Activated CD4-positive, alpha-beta T cell treated with anti-CD3 and anti-CD28 coated beads, Interleukin-2, amount 10 ng/mL, durations not matched to agents 7 days and 5 days (primary cell): ENCODE measurements around the gene KLHL21. TPM values are rescaled to one million over a fixed set of nuclear protein-coding genes. Genes with fewer than 3 reads are reported as not detected.

Source experiments
- CTCF ChIA-PET: fragments of 350-600 bp; sonication (Branson Sonifier 250); formaldehyde crosslinking; loops from one replicate; lab custom pipeline; 2021; ENCODE audit warnings: antibody characterized with exemption; lab: Charles Lee
- POLR2A ChIA-PET: fragments of 350-600 bp; sonication (Branson Sonifier 250); formaldehyde crosslinking; loops from one replicate; lab custom pipeline; 2021; ENCODE audit warnings: antibody characterized with exemption; lab: Charles Lee
- DNase-seq: peaks from one replicate; pipeline ENCODE4 v3.0.0-alpha.2; 2020
- H3K27ac Mint-ChIP-seq: one replicate; pipeline ENCODE4 v1.8.0; 2021; ENCODE audit warnings: mild to moderate bottlenecking, moderate library complexity, mixed read lengths
- H3K27me3 Mint-ChIP-seq: one replicate; pipeline ENCODE4 v1.8.0; 2021; ENCODE audit warnings: mixed read lengths
- H3K36me3 Mint-ChIP-seq: one replicate; pipeline ENCODE4 v1.8.0; 2021; ENCODE audit warnings: low read depth, mixed read lengths
- H3K4me1 Mint-ChIP-seq: one replicate; pipeline ENCODE4 v1.8.0; 2021; ENCODE audit warnings: mixed read lengths
- H3K4me3 Mint-ChIP-seq: one replicate; pipeline ENCODE4 v1.8.0; 2021; ENCODE audit warnings: mild to moderate bottlenecking, moderate library complexity, mixed read lengths
- H3K9me3 Mint-ChIP-seq: one replicate; pipeline ENCODE4 v1.8.0; 2021; ENCODE audit warnings: mixed read lengths
- total RNA-seq, 2 experiments: library from RNA; stranded (reverse); gene quantifications; one replicate each; pipeline ENCODE4 v1.2.3, GENCODE V29; 2021

KLHL21 gene
- total RNA-seq, 2 experiments from 2014 or later: 17.3 to 20.0 TPM

- DNase-seq: no peak
- ChIA-PET POLR2A (no interaction called here), CTCF (interaction anchor here (0.5 to 1.7 kb wide), 3 partner anchors 21 to 145 kb away, joined by 3 to 6 read pairs (median 3); partner anchors contain the start of gene NOL9)
- Mint-ChIP-seq H3K27ac (no peak overlapping the region), H3K36me3 (peaks cover 24% of the 10 kb centered on the region), H3K4me3 (no peak overlapping the region), H3K4me1 (peaks cover 25% of the 10 kb centered on the region), H3K27me3 (no peaks in the 10 kb centered on the region), H3K9me3 (no peaks in the 10 kb centered on the region)
Observed at GRCh38 chr1:6622396-6623152, 19.9 kb upstream of the KLHL21 start.

- ChIA-PET POLR2A (no interaction called here), CTCF (interaction anchor here (1.0 to 1.7 kb wide), 2 partner anchors 20 to 67 kb away, joined by 3 to 6 read pairs; partner anchors contain the start of gene NOL9)
- Mint-ChIP-seq H3K27me3 (no peaks in the 10 kb centered on the region), H3K4me1 (peaks cover 18% of the 10 kb centered on the region), H3K4me3 (no peak overlapping the region), H3K27ac (no peak overlapping the region), H3K9me3 (no peaks in the 10 kb centered on the region), H3K36me3 (peaks cover 24% of the 10 kb centered on the region)
- no peak for DNase-seq
Observed at GRCh38 chr1:6621429-6622391, 19.0 kb upstream of the KLHL21 start.

- Mint-ChIP-seq H3K4me3 (no peak overlapping the region), H3K27me3 (peaks cover 2% of the 10 kb centered on the region), H3K27ac (no peak overlapping the region), H3K9me3 (no peaks in the 10 kb centered on the region), H3K4me1 (peaks cover 11% of the 10 kb centered on the region), H3K36me3 (peaks cover 24% of the 10 kb centered on the region)
- ChIA-PET CTCF (interaction anchor here (0.7 to 1.4 kb wide), 2 partner anchors 17 to 1225 kb away, joined by 3 to 4 read pairs; no protein-coding TSS in a partner anchor), POLR2A (no interaction called here)
- no peak for DNase-seq
Observed at GRCh38 chr1:6619045-6619444, 16.4 kb upstream of the KLHL21 start.

GRCh38 chr1:6614929-6615785 is 12.5 kb upstream of the KLHL21 start:
- POLR2A ChIA-PET: interaction anchor here (0.6 kb wide), 1 partner anchor 9 kb away, joined by 4 read pairs; no protein-coding TSS in a partner anchor
- peaks cover 22% of the 10 kb centered on the region for H3K4me1 Mint-ChIP-seq
- peaks cover 13% of the 10 kb centered on the region for H3K36me3 Mint-ChIP-seq
- peaks cover 7% of the 10 kb centered on the region for H3K27me3 Mint-ChIP-seq
- no peaks in the 10 kb centered on the region for H3K9me3 Mint-ChIP-seq
- H3K27ac Mint-ChIP-seq: peak overlapping the region; percentile 77
- H3K4me3 Mint-ChIP-seq: peak overlapping the region; percentile 73
- CTCF ChIA-PET: interaction anchor here (0.9 to 1.0 kb wide), 2 partner anchors 8 to 10 kb away, joined by 3 read pairs; no protein-coding TSS in a partner anchor
- DNase-seq: peak; percentile 13

- Mint-ChIP-seq H3K4me1 (peaks cover 26% of the 10 kb centered on the region), H3K27ac (peak overlapping the region; percentile 73)
- POLR2A ChIA-PET: no interaction called here
Observed at GRCh38 chr1:6614019-6614928, 11.6 kb upstream of the KLHL21 start.

GRCh38 chr1:6613361-6614018 is 10.8 kb upstream of the KLHL21 start, which contains the start of gene PHF13:
Gene PHF13, plus strand, starts transcription at chr1:6613731. Its CDS starts 336 bp downstream, at chr1:6614067.
- peaks cover 7% of the 10 kb centered on the region for H3K27me3 Mint-ChIP-seq
- DNase-seq: peak; percentile 99
- no peaks in the 10 kb centered on the region for H3K9me3 Mint-ChIP-seq
- H3K4me1 Mint-ChIP-seq: peaks cover 26% of the 10 kb centered on the region
- CTCF ChIA-PET: interaction anchor here (0.6 to 2.2 kb wide), 2 partner anchors 11 kb away, joined by 3 to 10 read pairs; partner anchors contain the start of genes KLHL21 and THAP3
- peak within 1 kb of the TSS; percentile 92 for H3K4me3 Mint-ChIP-seq
- POLR2A ChIA-PET: interaction anchor here (0.6 kb wide), 1 partner anchor 147 kb away, joined by 3 read pairs; no protein-coding TSS in a partner anchor
- H3K36me3 Mint-ChIP-seq: peaks cover 9% of the 10 kb centered on the region
- peak within 1 kb of the TSS; percentile 90 for H3K27ac Mint-ChIP-seq

More at GRCh38 chr1:6614019-6614928, 11.6 kb upstream of the KLHL21 start:
- Mint-ChIP-seq H3K4me3 (peak overlapping the region; percentile 81), H3K9me3 (no peaks in the 10 kb centered on the region), H3K36me3 (peaks cover 9% of the 10 kb centered on the region), H3K27me3 (peaks cover 7% of the 10 kb centered on the region)
- CTCF ChIA-PET: interaction anchor here (0.6 kb wide), 1 partner anchor 11 kb away, joined by 3 read pairs; the partner anchor contains the start of gene THAP3
- peak; percentile 57 for DNase-seq

- Mint-ChIP-seq H3K36me3 (peaks cover 8% of the 10 kb centered on the region), H3K27ac (peak overlapping the region; percentile 90), H3K4me1 (peaks cover 26% of the 10 kb centered on the region), H3K4me3 (peak overlapping the region; percentile 92), H3K9me3 (no peaks in the 10 kb centered on the region), H3K27me3 (peaks cover 7% of the 10 kb centered on the region)
- no peak for DNase-seq
- ChIA-PET POLR2A (interaction anchor here (0.6 kb wide), 1 partner anchor 146 kb away, joined by 3 read pairs; no protein-coding TSS in a partner anchor), CTCF (interaction anchor here (0.7 to 2.2 kb wide), 2 partner anchors 9 to 10 kb away, joined by 3 to 10 read pairs; partner anchors contain the start of gene KLHL21)
Observed at GRCh38 chr1:6612641-6613360, 10.1 kb upstream of the KLHL21 start.

- peak; percentile 28 for DNase-seq
- CTCF ChIA-PET: interaction anchor here (1.0 to 2.8 kb wide), 4 partner anchors 8 to 50 kb away, joined by 3 to 10 read pairs (median 6); partner anchors contain the start of genes NOL9 and TAS1R1
- peaks cover 26% of the 10 kb centered on the region for H3K4me1 Mint-ChIP-seq
- POLR2A ChIA-PET: interaction anchor here (0.6 kb wide), 1 partner anchor 394 kb away, joined by 3 read pairs; no protein-coding TSS in a partner anchor
- H3K27me3 Mint-ChIP-seq: no peaks in the 10 kb centered on the region
- H3K9me3 Mint-ChIP-seq: no peaks in the 10 kb centered on the region
- H3K27ac Mint-ChIP-seq: peak overlapping the region; percentile 98
- H3K36me3 Mint-ChIP-seq: peaks cover 11% of the 10 kb centered on the region
- peak overlapping the region; percentile 77 for H3K4me3 Mint-ChIP-seq
Observed at GRCh38 chr1:6603915-6604558, 1.4 kb upstream of the KLHL21 start.

- CTCF ChIA-PET: interaction anchor here (1.1 to 3.5 kb wide), 5 partner anchors 9 to 50 kb away, joined by 4 to 13 read pairs (median 9); partner anchors contain the start of genes NOL9 and TAS1R1
- peaks cover 30% of the 10 kb centered on the region for H3K4me1 Mint-ChIP-seq
- POLR2A ChIA-PET: interaction anchor here (0.6 to 0.7 kb wide), 2 partner anchors 20 to 394 kb away, joined by 3 read pairs; no protein-coding TSS in a partner anchor
- DNase-seq: peak; percentile 67
- H3K27me3 Mint-ChIP-seq: no peaks in the 10 kb centered on the region
- peak overlapping the region; percentile 77 for H3K4me3 Mint-ChIP-seq
- peaks cover 11% of the 10 kb centered on the region for H3K36me3 Mint-ChIP-seq
- H3K27ac Mint-ChIP-seq: peak overlapping the region; percentile 98
- H3K9me3 Mint-ChIP-seq: no peaks in the 10 kb centered on the region
Observed at GRCh38 chr1:6603238-6603914, 707 bp upstream of the KLHL21 start.
